Epithelial cell of esophagus (primary cell): ENCODE results near the gene POLR2F.

Experiments used
- DNase-seq: peaks from one replicate; pipeline ENCODE4 v3.0.0; 2010; ENCODE audit warnings: low read depth
- H3K4me3 ChIP-seq: 2 replicates; pipeline ENCODE4 v1.5.1; 2011; ENCODE audit warnings: mild to moderate bottlenecking, low read length, control low read depth
- TF ChIP-seq, protein P1 (sequence below): IDR thresholded peaks from 2 replicates; pipeline ENCODE4 v1.5.1; 2011; ENCODE audit warnings: low read depth, mild to moderate bottlenecking, low read length, control low read depth, inconsistent platforms; ENCODE audit not compliant: insufficient read depth; ENCODE audit errors: missing control alignments

The POLR2F gene

DNA sequence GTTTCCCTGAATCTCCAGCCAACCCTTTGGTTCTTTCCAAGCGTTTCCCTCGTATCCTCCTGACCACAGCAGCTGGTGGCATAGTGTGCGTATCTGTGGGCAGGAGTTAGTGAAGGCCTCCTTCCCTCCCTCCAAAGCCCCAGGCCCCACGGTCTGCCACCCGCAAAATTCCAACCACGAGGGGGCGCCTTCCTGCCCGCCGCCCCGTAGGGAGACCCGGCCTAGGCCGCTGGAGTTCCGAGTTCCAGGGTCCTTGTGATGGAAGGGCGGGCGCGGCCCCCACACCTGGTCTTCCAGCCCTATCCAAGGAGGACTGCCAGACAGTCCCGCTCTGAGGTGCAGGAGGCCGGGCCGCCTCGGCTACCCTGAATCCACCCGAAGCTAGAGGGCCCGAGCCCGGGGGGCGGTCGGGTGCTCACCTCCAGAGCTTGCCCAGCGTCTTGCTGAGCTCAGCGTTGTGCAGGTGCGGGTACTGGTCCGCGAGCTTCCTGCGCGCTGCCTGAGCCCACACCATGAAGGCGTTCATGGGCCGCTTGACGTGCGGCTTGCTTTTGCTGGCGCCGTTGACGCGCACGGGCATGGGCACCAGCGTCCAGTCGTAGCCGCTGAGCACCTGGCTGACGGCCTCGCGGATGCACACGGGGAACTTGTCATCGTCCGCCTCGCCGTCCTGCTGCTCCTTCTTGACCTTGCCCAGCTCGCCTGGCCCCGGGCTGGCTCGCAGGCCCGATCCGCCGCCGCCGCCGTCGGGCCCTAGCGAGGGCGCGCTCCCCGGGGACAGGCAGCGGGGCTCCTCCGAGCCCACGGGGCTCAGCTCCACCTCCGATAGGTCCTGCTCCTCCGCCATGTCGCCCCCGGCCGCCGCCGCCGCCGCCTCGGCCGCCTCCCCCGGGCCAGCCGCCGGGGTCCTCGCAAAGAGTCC lies 29.7 kb downstream of the POLR2F start:
- TF ChIP-seq, protein P1, sequence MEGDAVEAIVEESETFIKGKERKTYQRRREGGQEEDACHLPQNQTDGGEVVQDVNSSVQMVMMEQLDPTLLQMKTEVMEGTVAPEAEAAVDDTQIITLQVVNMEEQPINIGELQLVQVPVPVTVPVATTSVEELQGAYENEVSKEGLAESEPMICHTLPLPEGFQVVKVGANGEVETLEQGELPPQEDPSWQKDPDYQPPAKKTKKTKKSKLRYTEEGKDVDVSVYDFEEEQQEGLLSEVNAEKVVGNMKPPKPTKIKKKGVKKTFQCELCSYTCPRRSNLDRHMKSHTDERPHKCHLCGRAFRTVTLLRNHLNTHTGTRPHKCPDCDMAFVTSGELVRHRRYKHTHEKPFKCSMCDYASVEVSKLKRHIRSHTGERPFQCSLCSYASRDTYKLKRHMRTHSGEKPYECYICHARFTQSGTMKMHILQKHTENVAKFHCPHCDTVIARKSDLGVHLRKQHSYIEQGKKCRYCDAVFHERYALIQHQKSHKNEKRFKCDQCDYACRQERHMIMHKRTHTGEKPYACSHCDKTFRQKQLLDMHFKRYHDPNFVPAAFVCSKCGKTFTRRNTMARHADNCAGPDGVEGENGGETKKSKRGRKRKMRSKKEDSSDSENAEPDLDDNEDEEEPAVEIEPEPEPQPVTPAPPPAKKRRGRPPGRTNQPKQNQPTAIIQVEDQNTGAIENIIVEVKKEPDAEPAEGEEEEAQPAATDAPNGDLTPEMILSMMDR: peak; percentile 23
- H3K4me3 ChIP-seq: no peak overlapping the region
- no peak for DNase-seq

- no peak for DNase-seq
- no peak within 1 kb of the TSS for H3K4me3 ChIP-seq
- TF ChIP-seq, protein P1: no peak
These were observed 30.6 kb downstream of the POLR2F start, which contains the start of gene SOX10 for GRCh38 chr22:37983860-37984791. TSS of gene SOX10 (minus strand) at chr22:37984555. CDS start at chr22:37983784, 771 bp downstream.

- no peak for DNase-seq
- H3K4me3 ChIP-seq: no peak overlapping the region
- TF ChIP-seq, protein P1: no peak
These were observed 31.6 kb downstream of the POLR2F start for GRCh38 chr22:37985050-37985585.

GRCh38 chr22:37985751-37986281 lies 32.3 kb downstream of the POLR2F start:
- H3K4me3 ChIP-seq: no peak overlapping the region
- no peak for DNase-seq
- TF ChIP-seq, protein P1: no peak

DNA sequence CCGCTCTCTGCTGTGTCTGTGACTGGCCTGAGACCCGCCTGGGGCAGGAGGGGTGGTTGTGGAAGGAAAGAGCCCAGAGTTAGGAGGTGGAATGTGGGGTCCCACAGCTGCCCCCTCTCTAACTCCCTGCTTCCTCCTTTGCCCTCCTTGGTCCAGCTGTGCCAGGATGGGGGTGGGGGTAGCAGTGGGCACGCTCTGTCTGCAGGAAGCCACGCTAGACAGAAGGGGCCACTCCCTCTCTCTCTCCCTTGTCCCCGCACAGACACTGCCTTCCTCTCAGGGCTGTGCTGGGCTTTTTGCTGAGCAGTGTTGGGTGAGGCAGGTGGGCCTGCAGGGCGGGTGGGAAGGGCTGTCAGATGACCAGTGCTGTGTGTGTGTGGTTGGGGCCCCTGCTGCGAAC lies 32.9 kb downstream of the POLR2F start:
- TF ChIP-seq, protein P1: no peak
- no peak overlapping the region for H3K4me3 ChIP-seq
- no peak for DNase-seq

DNA sequence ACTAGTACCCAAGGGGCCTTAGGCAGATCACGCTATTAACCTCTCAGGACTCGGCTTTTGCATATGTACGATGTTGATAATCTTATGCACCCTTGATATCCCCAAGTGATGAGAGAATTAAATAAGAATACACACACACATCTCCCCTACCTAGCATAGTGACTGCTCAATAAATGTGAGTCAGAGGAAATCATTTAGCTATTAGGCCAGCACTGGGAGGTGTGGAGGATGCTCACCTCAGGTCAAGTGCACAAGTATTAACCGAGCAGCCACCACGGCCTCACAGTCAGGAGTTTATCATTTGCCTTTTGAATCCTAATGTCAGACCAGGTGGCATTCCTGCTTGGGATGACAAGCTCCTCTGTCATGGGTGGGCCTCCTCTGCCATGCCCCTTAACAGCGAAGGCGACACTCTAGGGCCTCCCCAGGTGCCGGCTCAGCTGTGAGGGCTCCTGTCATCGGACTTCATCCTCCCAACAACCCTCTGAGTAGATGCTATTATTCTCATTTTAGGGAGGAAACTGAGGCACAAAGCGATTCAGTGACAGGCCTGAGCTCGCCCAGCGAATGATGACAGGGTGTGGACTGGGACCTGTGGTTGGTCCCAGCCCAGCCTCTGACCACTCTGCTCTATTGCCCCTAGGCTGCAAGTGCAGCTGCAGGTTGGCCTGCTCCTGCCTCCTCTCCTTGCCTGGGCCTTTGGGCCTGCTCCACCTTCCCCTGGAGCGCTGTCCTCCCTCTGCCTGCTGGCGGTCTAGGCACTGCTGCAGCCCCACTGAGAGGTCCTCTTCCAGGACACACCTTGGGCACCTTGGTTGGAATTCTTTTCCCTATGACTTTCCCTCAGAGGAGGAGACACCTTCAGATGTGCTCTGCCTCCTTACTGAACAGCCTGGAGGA lies 35.9 kb downstream of the POLR2F start:
- no peak for DNase-seq
- TF ChIP-seq, protein P1: no peak
- H3K4me3 ChIP-seq: no peak overlapping the region
